Fibroblast of lung (primary cell): ENCODE data around the gene STARD10. TPM values are rescaled to one million over a fixed set of nuclear protein-coding genes. Genes with fewer than 3 reads are reported as not detected.
A peak's percentile ranks its signal among the peaks of the same experiment; 100 is the strongest.
"Not testable (repeated sequence)": the region's sequence is repeated elsewhere in the genome, so short reads cannot be mapped to it uniquely, and the experiment has no call there.

ENCODE experiments used
- DNase-seq, 2 donors: peaks; one replicate each; pipeline versions ENCODE4 v3.0.0 to v3.0.0-alpha.2; 2010; ENCODE audit warnings: low read depth in 2 of 2
- H2AFZ ChIP-seq: 2 replicates; pipeline ENCODE4 v1.5.1; 2012; ENCODE audit warnings: low read length, control low read depth, inconsistent platforms
- H3K27ac ChIP-seq: 2 replicates; pipeline ENCODE4 v1.5.1; 2011; ENCODE audit warnings: low read length, control low read depth; ENCODE audit not compliant: insufficient read depth
- H3K27me3 ChIP-seq: 2 replicates; pipeline ENCODE4 v1.5.1; 2011; ENCODE audit warnings: mild to moderate bottlenecking, low read length; ENCODE audit not compliant: control insufficient read depth, insufficient read depth
- H3K36me3 ChIP-seq: 2 replicates; pipeline ENCODE4 v1.5.1; 2011; ENCODE audit warnings: low read length; ENCODE audit not compliant: control insufficient read depth, insufficient read depth
- H3K4me1 ChIP-seq: 2 replicates; pipeline ENCODE4 v1.5.1; 2011; ENCODE audit warnings: low read length; ENCODE audit not compliant: control insufficient read depth, insufficient read depth; ENCODE audit errors: extremely low read depth
- H3K4me2 ChIP-seq: 2 replicates; pipeline ENCODE4 v1.5.1; 2011; ENCODE audit warnings: low read length, control low read depth; ENCODE audit not compliant: insufficient read depth; ENCODE audit errors: extremely low read depth
- H3K4me3 ChIP-seq, 4 experiments: fragments of 200-600 bp in 1 of 4; sonication (generic) in 1 of 4; replicated peaks in 1 of 4; 2 replicates each; pipeline ENCODE4 v1.5.1; 2011 to 2016; ENCODE audit warnings: low read length in 4 of 4, low read depth in 3 of 4, mild to moderate bottlenecking in 3 of 4, control low read depth in 2 of 4, inconsistent platforms in 1 of 4, mixed read lengths in 1 of 4; ENCODE audit not compliant: insufficient read depth in 1 of 4; ENCODE audit errors: control extremely low read depth in 1 of 4
- H3K79me2 ChIP-seq: 2 replicates; pipeline ENCODE4 v1.5.1; 2012; ENCODE audit warnings: mild to moderate bottlenecking, low read length, inconsistent platforms; ENCODE audit not compliant: control insufficient read depth, insufficient read depth
- H3K9ac ChIP-seq: 2 replicates; pipeline ENCODE4 v1.5.1; 2011; ENCODE audit warnings: mild to moderate bottlenecking, low read length, control low read depth; ENCODE audit not compliant: insufficient read depth
- H3K9me3 ChIP-seq: 2 replicates; pipeline ENCODE4 v1.5.1; 2012; ENCODE audit warnings: low read depth, low read length; ENCODE audit not compliant: control insufficient read depth, insufficient read depth
- H4K20me1 ChIP-seq: 2 replicates; pipeline ENCODE4 v1.5.1; 2011; ENCODE audit warnings: low read length; ENCODE audit not compliant: control insufficient read depth, insufficient read depth; ENCODE audit errors: extremely low read depth
- EZH2 ChIP-seq: IDR thresholded peaks from 2 replicates; pipeline ENCODE4 v1.5.1; 2012; ENCODE audit warnings: low read length, control low read depth, mild to moderate bottlenecking; ENCODE audit errors: missing control alignments
- polyA plus RNA-seq, 2 donors: library from polyadenylated mRNA; depleted of rRNA in 1 of 2; stranded (reverse) in 1 of 2; unstranded in 1 of 2; fragments of >200 nt; gene quantifications; 2 replicates each; pipeline ENCODE4 v1.2.1, GENCODE V29; 2011 to 2012; ENCODE audit warnings: missing spikeins in 1 of 2
- total RNA-seq: library from RNA; depleted of rRNA; stranded (reverse); fragments of >200 nt; gene quantifications from 2 replicates; pipeline ENCODE4 v1.2.1, GENCODE V29; 2014
- TF ChIP-seq, protein P1 (sequence below), 2 donors: IDR thresholded peaks in 1 of 2; conservative IDR thresholded peaks in 1 of 2; 1 replicate in 1 of 2; 2 replicates in 1 of 2; pipeline ENCODE4 v1.5.1; 2011 to 2012; ENCODE audit warnings: low read length in 2 of 2, control low read depth in 1 of 2, inconsistent platforms in 1 of 2, low read depth in 1 of 2, mild to moderate bottlenecking in 1 of 2

The STARD10 gene
- total and polyA plus RNA-seq, 2 donors (not counting 1 experiment from before 2014, with no cell fraction given) = 20.7 to 32.0 TPM

GRCh38 chr11:72828692-72829101, 34.9 kb upstream of the STARD10 start:
- H3K36me3 ChIP-seq = no peaks in the 10 kb centered on the region
- TF ChIP-seq, protein P1, sequence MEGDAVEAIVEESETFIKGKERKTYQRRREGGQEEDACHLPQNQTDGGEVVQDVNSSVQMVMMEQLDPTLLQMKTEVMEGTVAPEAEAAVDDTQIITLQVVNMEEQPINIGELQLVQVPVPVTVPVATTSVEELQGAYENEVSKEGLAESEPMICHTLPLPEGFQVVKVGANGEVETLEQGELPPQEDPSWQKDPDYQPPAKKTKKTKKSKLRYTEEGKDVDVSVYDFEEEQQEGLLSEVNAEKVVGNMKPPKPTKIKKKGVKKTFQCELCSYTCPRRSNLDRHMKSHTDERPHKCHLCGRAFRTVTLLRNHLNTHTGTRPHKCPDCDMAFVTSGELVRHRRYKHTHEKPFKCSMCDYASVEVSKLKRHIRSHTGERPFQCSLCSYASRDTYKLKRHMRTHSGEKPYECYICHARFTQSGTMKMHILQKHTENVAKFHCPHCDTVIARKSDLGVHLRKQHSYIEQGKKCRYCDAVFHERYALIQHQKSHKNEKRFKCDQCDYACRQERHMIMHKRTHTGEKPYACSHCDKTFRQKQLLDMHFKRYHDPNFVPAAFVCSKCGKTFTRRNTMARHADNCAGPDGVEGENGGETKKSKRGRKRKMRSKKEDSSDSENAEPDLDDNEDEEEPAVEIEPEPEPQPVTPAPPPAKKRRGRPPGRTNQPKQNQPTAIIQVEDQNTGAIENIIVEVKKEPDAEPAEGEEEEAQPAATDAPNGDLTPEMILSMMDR (conservative IDR thresholded peaks at IDR 0.05 in 1 of 2, IDR thresholded peaks at IDR 0.05 in 1 of 2; ENCODE audit: low read depth in 1 of 2, low read length in 2 of 2) = no peak
- TF ChIP-seq EZH2 = no peak
- H3K4me2 ChIP-seq = no peak overlapping the region
- peaks cover 9% of the 10 kb centered on the region for H3K4me1 ChIP-seq
- no peaks in the 10 kb centered on the region for H3K9me3 ChIP-seq
- no peaks in the 10 kb centered on the region for H3K79me2 ChIP-seq
- H3K9ac ChIP-seq = no peak overlapping the region
- H4K20me1 ChIP-seq = no peaks in the 10 kb centered on the region
- H2AFZ ChIP-seq = no peak overlapping the region
- no peak for DNase-seq
- H3K27me3 ChIP-seq = no peaks in the 10 kb centered on the region
- H3K27ac ChIP-seq = no peak overlapping the region
- H3K4me3 ChIP-seq = no peak overlapping the region

DNA sequence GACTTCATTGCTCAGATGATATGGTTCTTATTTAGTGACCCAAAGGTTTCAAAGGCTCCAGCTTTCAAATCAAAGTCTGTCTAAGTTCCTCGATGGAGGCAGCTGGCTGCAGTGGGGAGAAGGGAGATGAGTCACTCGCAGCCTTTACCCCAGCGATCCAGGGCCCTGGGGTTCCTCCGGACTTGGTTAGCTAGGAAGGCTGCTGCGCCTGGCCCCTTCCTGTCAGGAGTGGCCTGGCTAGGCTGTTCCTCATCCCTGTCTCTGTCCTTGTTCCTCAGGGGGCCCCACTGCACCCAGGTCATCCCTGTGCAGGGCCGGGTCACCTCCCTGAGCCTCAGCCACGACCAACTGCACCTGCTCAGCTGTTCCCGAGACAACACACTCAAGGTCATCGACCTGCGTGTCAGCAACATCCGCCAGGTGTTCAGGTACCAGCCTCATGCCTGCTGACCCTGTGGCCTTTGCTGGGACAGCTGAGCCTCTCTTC, 34.3 kb upstream of the STARD10 start:
- TF ChIP-seq EZH2 = no peak
- TF ChIP-seq, protein P1 (conservative IDR thresholded peaks at IDR 0.05 in 1 of 2, IDR thresholded peaks at IDR 0.05 in 1 of 2; ENCODE audit: low read depth in 1 of 2, low read length in 2 of 2) = no peak
- no peaks in the 10 kb centered on the region for H3K9me3 ChIP-seq
- peak in 1 of 2 donors; percentile 48 for DNase-seq
- H4K20me1 ChIP-seq = no peaks in the 10 kb centered on the region
- no peaks in the 10 kb centered on the region for H3K27me3 ChIP-seq
- H3K79me2 ChIP-seq = no peaks in the 10 kb centered on the region
- no peaks in the 10 kb centered on the region for H3K36me3 ChIP-seq
- peak overlapping the region; percentile 39 for H3K27ac ChIP-seq
- peaks cover 9% of the 10 kb centered on the region for H3K4me1 ChIP-seq
- H3K9ac ChIP-seq = peak overlapping the region; percentile 1
- H3K4me3 ChIP-seq = no peak overlapping the region
- H3K4me2 ChIP-seq = peak overlapping the region; percentile 6
- H2AFZ ChIP-seq = no peak overlapping the region

GRCh38 chr11:72827656-72828055, 33.8 kb upstream of the STARD10 start:
- Histone ChIP-seq H3K4me2 (peak overlapping the region; percentile 6), H3K27ac (peak overlapping the region; percentile 39), H3K9ac (peak overlapping the region; percentile 1)
- not testable (repeated sequence) for H3K79me2 ChIP-seq, H3K27me3 ChIP-seq, H4K20me1 ChIP-seq, H3K4me1 ChIP-seq, DNase-seq, H3K4me3 ChIP-seq, H2AFZ ChIP-seq, H3K9me3 ChIP-seq, H3K36me3 ChIP-seq
